DOHH2 (cell line): Measurements from ENCODE around the gene OSTN.

ENCODE experiments used
- H3F3A ChIP-seq: fragments of 200-600 bp; sonication (generic), shearing (Covaris generic); 2 replicates; pipeline ENCODE4 v1.6.0; 2016; ENCODE audit warnings: antibody characterized with exemption, mild to moderate bottlenecking; ENCODE audit not compliant: control insufficient read depth, insufficient read depth
- H3K27ac ChIP-seq: fragments of 200-600 bp; sonication (generic); 2 replicates; pipeline ENCODE4 v1.5.1; 2014; ENCODE audit warnings: low read depth, mild to moderate bottlenecking, low read length, moderate library complexity
- H3K27me3 ChIP-seq: fragments of 200-600 bp; sonication (generic); 2 replicates; pipeline ENCODE4 v1.6.1; 2014; ENCODE audit warnings: mild to moderate bottlenecking, low read length, mixed read lengths; ENCODE audit not compliant: control insufficient read depth
- H3K36me3 ChIP-seq: fragments of 200-600 bp; sonication (generic); 2 replicates; pipeline ENCODE4 v1.6.1; 2014; ENCODE audit warnings: mild to moderate bottlenecking, low read length, moderate library complexity, mixed read lengths; ENCODE audit not compliant: control insufficient read depth
- H3K4me1 ChIP-seq: fragments of 200-600 bp; sonication (generic); 2 replicates; pipeline ENCODE4 v1.6.1; 2014; ENCODE audit warnings: mild to moderate bottlenecking, low read length, mixed read lengths; ENCODE audit not compliant: control insufficient read depth
- H3K4me2 ChIP-seq: fragments of 200-600 bp; sonication (generic); 2 replicates; pipeline ENCODE4 v1.6.0; 2014; ENCODE audit warnings: mild to moderate bottlenecking, low read length, moderate library complexity
- H3K4me3 ChIP-seq: fragments of 200-600 bp; sonication (generic); 2 replicates; pipeline ENCODE4 v1.5.1; 2014; ENCODE audit warnings: mild to moderate bottlenecking, low read length, mixed read lengths
- H3K79me2 ChIP-seq: fragments of 200-600 bp; sonication (generic); 2 replicates; pipeline ENCODE4 v1.6.1; 2014; ENCODE audit warnings: mild to moderate bottlenecking, low read length, mixed read lengths; ENCODE audit not compliant: control insufficient read depth
- H3K9me2 ChIP-seq: fragments of 200-600 bp; sonication (generic); replicated peaks from 2 replicates; pipeline ENCODE4 v1.6.1; 2014; ENCODE audit warnings: mild to moderate bottlenecking, low read length, mixed read lengths; ENCODE audit not compliant: control insufficient read depth
- H3K9me3 ChIP-seq: fragments of 200-600 bp; sonication (generic); 2 replicates; pipeline ENCODE4 v1.6.1; 2014; ENCODE audit warnings: antibody characterized with exemption, low read length, mixed read lengths; ENCODE audit not compliant: control insufficient read depth, insufficient read depth
- H4K20me1 ChIP-seq: fragments of 200-600 bp; sonication (generic); 2 replicates; pipeline ENCODE4 v1.6.0; 2014; ENCODE audit warnings: low read depth, mild to moderate bottlenecking, antibody characterized with exemption, low read length, moderate library complexity; ENCODE audit not compliant: control insufficient read depth, insufficient read depth
- CTCF ChIP-seq: fragments of 200-600 bp; sonication (generic); IDR thresholded peaks from one replicate; pipeline ENCODE4 v1.5.1; 2014; ENCODE audit warnings: antibody characterized with exemption, mild to moderate bottlenecking, low read depth, low read length; ENCODE audit not compliant: poor library complexity, severe bottlenecking
- EZH2phosphoT487 ChIP-seq: fragments of 200-600 bp; sonication (generic); IDR thresholded peaks from 2 replicates; pipeline ENCODE4 v1.6.1; 2017; ENCODE audit warnings: borderline replicate concordance, mild to moderate bottlenecking, antibody characterized with exemption, low read length, moderate library complexity, mixed read lengths

OSTN gene

DNA sequence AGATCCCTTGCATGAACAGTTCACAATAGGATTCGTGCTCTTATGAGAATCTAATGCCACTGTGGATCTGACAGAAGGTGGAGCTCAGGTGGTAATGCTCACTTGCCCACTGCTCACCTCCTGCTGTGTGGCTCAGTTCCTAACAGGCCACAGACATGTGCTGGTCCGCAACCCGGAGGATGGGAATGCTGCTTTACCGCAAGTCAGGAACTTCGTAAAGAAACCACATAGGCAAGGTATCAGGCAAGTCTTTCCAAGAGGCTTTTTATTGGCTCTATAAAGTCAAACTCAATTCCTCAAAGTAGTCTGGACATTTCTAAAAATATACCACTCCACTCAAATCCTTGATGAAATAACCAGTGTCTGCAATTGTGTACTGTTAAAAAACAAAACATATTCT is 56.1 kb downstream of the OSTN start:
- Histone ChIP-seq H3F3A (no peaks in the 10 kb centered on the region), H3K27me3 (no peaks in the 10 kb centered on the region), H3K4me2 (no peak overlapping the region), H3K27ac (no peak overlapping the region), H3K4me3 (no peak overlapping the region), H3K9me2 (no peaks in the 10 kb centered on the region), H3K9me3 (no peaks in the 10 kb centered on the region), H3K79me2 (no peaks in the 10 kb centered on the region), H4K20me1 (no peaks in the 10 kb centered on the region), H3K4me1 (peaks cover 65% of the 10 kb centered on the region), H3K36me3 (no peaks in the 10 kb centered on the region; the same call in 1 of the 2 replicates)
- TF ChIP-seq CTCF (no peak), EZH2phosphoT487 (no peak)

DNA sequence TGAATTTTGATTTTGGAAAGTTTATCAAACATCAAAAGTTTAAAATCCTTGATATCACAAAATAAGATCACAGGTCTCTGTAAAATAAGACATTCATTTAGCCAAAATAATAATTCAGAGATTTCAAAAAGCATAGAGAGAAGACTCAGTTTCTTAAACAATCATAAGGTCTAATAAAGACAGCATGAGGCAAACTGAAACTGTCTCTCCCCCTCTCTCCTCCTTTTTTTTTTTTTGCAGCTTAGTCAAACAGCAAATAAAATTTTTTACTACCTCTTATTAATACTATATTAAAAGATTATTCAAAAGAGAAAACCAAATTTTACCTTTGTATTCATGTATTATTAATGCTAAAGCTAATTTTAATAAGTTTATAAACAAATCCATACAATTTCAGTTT is 57.4 kb downstream of the OSTN start:
- H3K4me1 ChIP-seq = peaks cover 65% of the 10 kb centered on the region
- no peak overlapping the region for H3K4me2 ChIP-seq
- no peaks in the 10 kb centered on the region for H4K20me1 ChIP-seq
- H3F3A ChIP-seq = no peaks in the 10 kb centered on the region
- H3K9me3 ChIP-seq = no peaks in the 10 kb centered on the region
- H3K27ac ChIP-seq = no peak overlapping the region
- no peak overlapping the region for H3K4me3 ChIP-seq
- H3K9me2 ChIP-seq = no peaks in the 10 kb centered on the region
- no peaks in the 10 kb centered on the region; the same call in 1 of the 2 replicates for H3K36me3 ChIP-seq
- no peaks in the 10 kb centered on the region for H3K79me2 ChIP-seq
- TF ChIP-seq EZH2phosphoT487 (no peak), CTCF (no peak)
- H3K27me3 ChIP-seq = no peaks in the 10 kb centered on the region

DNA sequence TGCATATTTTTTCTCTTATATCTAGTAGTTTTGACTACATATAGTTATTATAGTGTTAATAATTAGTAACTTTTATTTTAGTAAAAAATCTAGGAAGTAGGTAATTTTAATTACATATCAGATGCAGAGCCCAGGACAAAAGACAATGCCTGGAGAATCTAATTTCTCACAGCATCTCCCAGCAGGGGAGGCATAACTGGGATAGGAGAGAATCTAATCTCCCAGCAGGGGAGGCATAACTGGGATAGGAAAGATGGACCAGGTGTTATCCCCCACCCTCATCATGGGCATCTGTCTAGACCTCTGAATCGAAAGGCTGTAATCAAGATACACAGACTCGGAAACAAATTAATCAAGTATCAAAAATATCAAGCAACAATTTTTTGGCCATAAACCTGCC is 58.2 kb downstream of the OSTN start:
- TF ChIP-seq EZH2phosphoT487 = no peak
- no peak for TF ChIP-seq CTCF
- no peaks in the 10 kb centered on the region for H3K9me2 ChIP-seq
- H3K4me2 ChIP-seq = no peak overlapping the region; the same call in 1 of the 2 replicates
- no peaks in the 10 kb centered on the region for H3K9me3 ChIP-seq
- H3K36me3 ChIP-seq = no peaks in the 10 kb centered on the region; the same call in 1 of the 2 replicates
- H3F3A ChIP-seq = no peaks in the 10 kb centered on the region
- H3K27me3 ChIP-seq = no peaks in the 10 kb centered on the region
- no peak overlapping the region for H3K27ac ChIP-seq
- H3K79me2 ChIP-seq = no peaks in the 10 kb centered on the region
- H4K20me1 ChIP-seq = no peaks in the 10 kb centered on the region
- peaks cover 62% of the 10 kb centered on the region for H3K4me1 ChIP-seq
- H3K4me3 ChIP-seq = no peak overlapping the region
